WERI-Rb-1 (cell line): ENCODE data around the gene TMEM30B.

Experiments
- DNase-seq: peaks from one replicate; pipeline ENCODE4 v3.0.0-alpha.2; 2020
- H3K27ac ChIP-seq: fragments of 250-450 bp; sonication (Bioruptor Pico); 2 replicates; pipeline ENCODE4 v1.5.1; 2020; ENCODE audit warnings: mild to moderate bottlenecking, moderate library complexity
- H3K27me3 ChIP-seq: fragments of 250-450 bp; sonication (Bioruptor Pico); 2 replicates; pipeline ENCODE4 v1.5.1; 2021; ENCODE audit warnings: mild to moderate bottlenecking, low read depth, moderate library complexity; ENCODE audit not compliant: insufficient read depth, severe bottlenecking
- H3K36me3 ChIP-seq: fragments of 250-450 bp; sonication (Bioruptor Pico); 2 replicates; pipeline ENCODE4 v1.5.1; 2020; ENCODE audit warnings: mild to moderate bottlenecking, moderate library complexity
- H3K4me3 ChIP-seq: 2 replicates; pipeline ENCODE4 v1.5.1; 2011; ENCODE audit warnings: low read depth, mild to moderate bottlenecking, control low read depth, low read length
- H3K9me3 ChIP-seq: fragments of 250-450 bp; sonication (Bioruptor Pico); 2 replicates; pipeline ENCODE4 v1.5.1; 2021; ENCODE audit warnings: mild to moderate bottlenecking, moderate library complexity; ENCODE audit not compliant: severe bottlenecking
- CTCF ChIP-seq: IDR thresholded peaks from 2 replicates; pipeline ENCODE4 v1.5.1; 2011; ENCODE audit warnings: low read depth, mild to moderate bottlenecking, control low read depth, inconsistent platforms, low read length

TMEM30B gene

GRCh38 chr14:61234215-61234916 lies 46.8 kb downstream of the TMEM30B start:
- no peak overlapping the region for H3K4me3 ChIP-seq
- no peaks in the 10 kb centered on the region for H3K9me3 ChIP-seq
- no peaks in the 10 kb centered on the region for H3K36me3 ChIP-seq
- DNase-seq: no peak
- no peak for TF ChIP-seq CTCF
- no peaks in the 10 kb centered on the region for H3K27me3 ChIP-seq
- no peak overlapping the region for H3K27ac ChIP-seq

- Histone ChIP-seq H3K36me3 (no peaks in the 10 kb centered on the region), H3K4me3 (no peak overlapping the region), H3K9me3 (no peaks in the 10 kb centered on the region), H3K27ac (no peak overlapping the region), H3K27me3 (no peaks in the 10 kb centered on the region)
- no peak for TF ChIP-seq CTCF
- DNase-seq: no peak
Measured at GRCh38 chr14:61233436-61233956, 47.6 kb downstream of the TMEM30B start.

- DNase-seq: no peak
Measured at GRCh38 chr14:61231810-61232209, 49.3 kb downstream of the TMEM30B start.

GRCh38 chr14:61229981-61230380 lies 51.2 kb downstream of the TMEM30B start:
- H3K27me3 ChIP-seq: no peaks in the 10 kb centered on the region
- no peaks in the 10 kb centered on the region for H3K9me3 ChIP-seq
- H3K4me3 ChIP-seq: no peak overlapping the region
- no peak overlapping the region for H3K27ac ChIP-seq
- no peak for TF ChIP-seq CTCF
- no peak for DNase-seq
- no peaks in the 10 kb centered on the region for H3K36me3 ChIP-seq

More at GRCh38 chr14:61231810-61232209, 49.3 kb downstream of the TMEM30B start:
- no peaks in the 10 kb centered on the region for H3K9me3 ChIP-seq
- no peaks in the 10 kb centered on the region for H3K36me3 ChIP-seq
- H3K27ac ChIP-seq: no peak overlapping the region
- TF ChIP-seq CTCF: no peak
- H3K27me3 ChIP-seq: no peaks in the 10 kb centered on the region
- no peak overlapping the region for H3K4me3 ChIP-seq

GRCh38 chr14:61229475-61229888 lies 51.7 kb downstream of the TMEM30B start:
- H3K27me3 ChIP-seq: no peaks in the 10 kb centered on the region
- no peak for DNase-seq
- no peaks in the 10 kb centered on the region for H3K9me3 ChIP-seq
- no peak overlapping the region for H3K4me3 ChIP-seq
- no peak for TF ChIP-seq CTCF
- no peaks in the 10 kb centered on the region for H3K36me3 ChIP-seq
- no peak overlapping the region for H3K27ac ChIP-seq
